SK-N-DZ (cell line): ENCODE results near the gene FADD.

Experiments
- DNase-seq: peaks from one replicate; pipeline ENCODE4 v3.0.0-alpha.2; 2015; ENCODE audit warnings: low spot score

Gene FADD

GRCh38 chr11:70233034-70233433, 29.9 kb downstream of the FADD start:
- no peak for DNase-seq

GRCh38 chr11:70233511-70233934, 30.4 kb downstream of the FADD start:
- DNase-seq: no peak

- no peak for DNase-seq
Measured at GRCh38 chr11:70233962-70234361, 30.9 kb downstream of the FADD start.

- no peak for DNase-seq
Measured at GRCh38 chr11:70240337-70240736, 37.2 kb downstream of the FADD start.

GRCh38 chr11:70241709-70242108, 38.6 kb downstream of the FADD start:
- no peak for DNase-seq

GRCh38 chr11:70242885-70243284, 39.8 kb downstream of the FADD start:
- DNase-seq: no peak

GRCh38 chr11:70243912-70244652, 41.0 kb downstream of the FADD start:
- DNase-seq: no peak

GRCh38 chr11:70244698-70245097, 41.6 kb downstream of the FADD start:
- no peak for DNase-seq

GRCh38 chr11:70246196-70246595, 43.1 kb downstream of the FADD start:
- DNase-seq: no peak

- no peak for DNase-seq
Measured at GRCh38 chr11:70247042-70247709, 44.1 kb downstream of the FADD start.

GRCh38 chr11:70247710-70248072, 44.6 kb downstream of the FADD start:
- no peak for DNase-seq

- no peak for DNase-seq
Measured at GRCh38 chr11:70250876-70251658, 48.0 kb downstream of the FADD start.

- no peak for DNase-seq
Measured at GRCh38 chr11:70251659-70252321, 48.7 kb downstream of the FADD start.

- no peak for DNase-seq
Measured at GRCh38 chr11:70252844-70253243, 49.7 kb downstream of the FADD start.

- no peak for DNase-seq
Measured at GRCh38 chr11:70255477-70256116, 52.5 kb downstream of the FADD start.
